ENCODE data around the gene GUCY2D. TPM values are rescaled to one million over a fixed set of nuclear protein-coding genes. Genes with fewer than 3 reads are reported as not detected.

Gene GUCY2D
- total RNA-seq, 1 donor from 2014 or later = not detected

GRCh38 chr17:8025176-8025911 is 22.9 kb downstream of the GUCY2D start:
- Mint-ChIP-seq H3K4me1 (ENCODE audit: unreplicated experiment) (peaks cover 5% of the 10 kb centered on the region), H3K4me3 (ENCODE audit: unreplicated experiment) (no peak overlapping the region), H3K27ac (ENCODE audit: unreplicated experiment) (no peak overlapping the region), H3K36me3 (ENCODE audit: unreplicated experiment) (peaks cover 2% of the 10 kb centered on the region), H3K27me3 (ENCODE audit: unreplicated experiment) (peaks cover 32% of the 10 kb centered on the region), H3K9me3 (ENCODE audit: unreplicated experiment) (no peaks in the 10 kb centered on the region)
- no peak for DNase-seq (ENCODE audit: extremely low spot score, unreplicated experiment)
- TF ChIP-seq CTCF (IDR thresholded peaks at IDR 0.05) = no peak

GRCh38 chr17:8029121-8029520 is 26.7 kb downstream of the GUCY2D start:
- Mint-ChIP-seq H3K27ac (ENCODE audit: unreplicated experiment) (no peak overlapping the region), H3K4me1 (ENCODE audit: unreplicated experiment) (no peaks in the 10 kb centered on the region), H3K4me3 (ENCODE audit: unreplicated experiment) (no peak overlapping the region), H3K27me3 (ENCODE audit: unreplicated experiment) (peaks cover 49% of the 10 kb centered on the region), H3K9me3 (ENCODE audit: unreplicated experiment) (no peaks in the 10 kb centered on the region), H3K36me3 (ENCODE audit: unreplicated experiment) (peaks cover 2% of the 10 kb centered on the region)
- no peak for TF ChIP-seq CTCF (IDR thresholded peaks at IDR 0.05)
- DNase-seq (ENCODE audit: extremely low spot score, unreplicated experiment) = no peak

GRCh38 chr17:8031261-8031661 is 28.8 kb downstream of the GUCY2D start:
- no peak overlapping the region for H3K4me3 Mint-ChIP-seq (ENCODE audit: unreplicated experiment)
- H3K36me3 Mint-ChIP-seq (ENCODE audit: unreplicated experiment) = peaks cover 2% of the 10 kb centered on the region
- peaks cover 62% of the 10 kb centered on the region for H3K27me3 Mint-ChIP-seq (ENCODE audit: unreplicated experiment)
- no peak overlapping the region for H3K27ac Mint-ChIP-seq (ENCODE audit: unreplicated experiment)
- no peak for TF ChIP-seq CTCF (IDR thresholded peaks at IDR 0.05)
- no peak for DNase-seq (ENCODE audit: extremely low spot score, unreplicated experiment)
- no peaks in the 10 kb centered on the region for H3K4me1 Mint-ChIP-seq (ENCODE audit: unreplicated experiment)
- no peaks in the 10 kb centered on the region for H3K9me3 Mint-ChIP-seq (ENCODE audit: unreplicated experiment)

GRCh38 chr17:8031950-8032349 is 29.5 kb downstream of the GUCY2D start:
- no peak for DNase-seq (ENCODE audit: extremely low spot score, unreplicated experiment)
- Mint-ChIP-seq H3K27ac (ENCODE audit: unreplicated experiment) (no peak overlapping the region), H3K9me3 (ENCODE audit: unreplicated experiment) (no peaks in the 10 kb centered on the region), H3K36me3 (ENCODE audit: unreplicated experiment) (peaks cover 2% of the 10 kb centered on the region), H3K27me3 (ENCODE audit: unreplicated experiment) (peaks cover 60% of the 10 kb centered on the region), H3K4me1 (ENCODE audit: unreplicated experiment) (no peaks in the 10 kb centered on the region), H3K4me3 (ENCODE audit: unreplicated experiment) (no peak overlapping the region)
- no peak for TF ChIP-seq CTCF (IDR thresholded peaks at IDR 0.05)

GRCh38 chr17:8032442-8032841 is 30.0 kb downstream of the GUCY2D start:
- Mint-ChIP-seq H3K9me3 (ENCODE audit: unreplicated experiment) (no peaks in the 10 kb centered on the region), H3K4me3 (ENCODE audit: unreplicated experiment) (no peak overlapping the region), H3K27me3 (ENCODE audit: unreplicated experiment) (peaks cover 58% of the 10 kb centered on the region), H3K27ac (ENCODE audit: unreplicated experiment) (no peak overlapping the region), H3K36me3 (ENCODE audit: unreplicated experiment) (peaks cover 2% of the 10 kb centered on the region), H3K4me1 (ENCODE audit: unreplicated experiment) (no peaks in the 10 kb centered on the region)
- TF ChIP-seq CTCF (IDR thresholded peaks at IDR 0.05) = no peak
- DNase-seq (ENCODE audit: extremely low spot score, unreplicated experiment) = no peak
